ENCODE results near the gene AGAP1.
"Not testable (repeated sequence)": the region's sequence is repeated elsewhere in the genome, so short reads cannot be mapped to it uniquely, and the experiment has no call there.

AGAP1 gene

DNA sequence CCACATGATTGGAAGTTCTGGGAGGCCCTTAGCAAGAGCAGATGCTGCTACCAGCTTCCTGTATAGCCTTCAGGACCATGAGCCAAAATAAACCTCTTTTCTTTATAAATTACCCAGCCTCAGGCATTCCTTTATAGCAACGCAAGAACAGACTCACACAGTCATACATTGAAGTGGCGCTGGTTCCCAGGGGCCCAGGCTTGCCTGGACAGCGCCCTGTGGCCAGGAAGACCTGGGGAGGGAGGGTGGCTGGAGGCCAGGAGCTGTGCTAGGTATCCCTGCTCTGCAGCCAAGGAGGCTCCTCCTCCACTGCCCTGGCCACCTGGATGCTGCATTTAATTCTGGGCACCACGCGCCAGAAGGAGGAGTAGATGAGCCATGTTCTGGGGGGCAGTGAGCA is 98.1 kb downstream of the AGAP1 start:
- no peak for DNase-seq (ENCODE audit: low read depth, low spot score)

DNA sequence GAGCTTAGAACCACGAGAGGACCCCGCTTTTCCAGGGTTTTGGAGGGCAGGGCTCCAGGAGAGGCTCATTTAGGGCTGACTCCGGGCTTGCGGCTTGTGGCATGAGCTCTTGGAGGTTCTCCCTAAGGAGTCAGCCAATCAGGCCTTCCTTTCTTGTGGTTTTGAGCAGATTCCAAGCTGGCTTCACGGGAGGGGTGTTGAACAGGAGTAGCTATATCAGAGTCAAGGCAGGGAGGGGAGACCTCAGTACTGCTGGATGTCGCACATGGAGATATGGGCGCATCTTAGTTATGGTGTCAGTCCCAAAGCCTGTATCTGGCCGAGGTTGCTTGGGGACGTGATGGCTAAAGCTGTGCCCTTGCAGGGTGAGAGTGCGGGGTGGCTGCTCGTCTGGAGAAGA is 98.6 kb downstream of the AGAP1 start:
- DNase-seq (ENCODE audit: low read depth, low spot score): no peak

DNA sequence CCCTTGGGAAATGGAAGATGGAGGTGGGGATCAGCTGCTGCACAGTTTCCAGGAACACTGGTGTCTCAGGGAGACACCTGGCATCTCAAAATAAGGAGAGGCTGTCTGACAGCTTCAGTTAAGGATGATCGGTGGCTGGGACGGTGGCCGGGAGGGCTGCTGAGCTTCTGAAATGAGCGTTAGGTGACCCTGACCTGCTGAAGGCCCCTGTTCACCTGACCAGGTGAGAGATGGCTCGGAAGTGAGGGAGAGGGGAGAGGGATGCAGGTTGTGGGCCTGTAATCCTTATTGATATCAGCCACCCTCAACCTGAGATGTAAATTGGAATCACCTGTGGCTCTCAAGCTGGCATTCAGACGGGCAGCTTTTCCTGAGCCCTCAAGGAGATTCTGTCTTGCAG is 99.0 kb downstream of the AGAP1 start:
- no peak for DNase-seq (ENCODE audit: low read depth, low spot score)

DNA sequence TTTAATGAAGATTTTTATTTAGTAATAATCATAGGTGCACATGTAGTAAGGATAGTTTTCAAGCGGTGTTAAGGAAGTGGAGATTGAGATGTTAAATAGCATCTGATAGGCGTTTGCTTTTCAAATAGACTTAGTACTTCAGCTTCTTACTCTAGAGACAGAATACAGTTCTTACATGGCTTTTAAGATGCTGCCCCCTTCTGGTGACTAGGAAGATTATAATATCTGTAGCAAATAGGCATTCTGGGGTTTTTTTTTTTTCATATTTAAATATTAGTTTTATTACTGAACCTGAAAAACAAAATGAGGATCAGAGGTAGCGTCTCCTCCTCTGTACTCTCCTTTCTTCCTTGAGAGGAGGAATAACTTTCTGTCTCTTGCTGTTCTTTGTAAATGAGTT is 100.2 kb downstream of the AGAP1 start:
- DNase-seq (ENCODE audit: low read depth, low spot score): no peak

DNA sequence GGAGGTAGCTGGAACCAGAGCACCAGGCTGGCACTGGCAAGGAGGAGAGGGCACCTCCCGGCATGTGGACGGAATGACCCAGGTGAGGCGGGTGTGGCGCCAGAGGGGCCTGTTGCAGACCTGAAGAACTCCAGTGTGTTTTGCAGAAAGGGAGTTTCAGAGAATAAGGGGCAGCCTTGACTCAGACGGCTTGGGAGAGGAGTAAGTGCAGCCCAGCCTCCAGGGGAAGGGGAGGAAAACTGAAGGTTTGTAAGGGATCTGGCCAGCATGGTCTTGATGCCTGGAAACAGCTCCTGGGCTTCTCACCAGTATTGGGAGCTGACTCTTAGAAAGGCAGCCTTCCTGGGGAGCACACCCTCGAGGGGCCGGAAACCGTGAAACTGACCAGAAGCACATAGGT is 101.1 kb downstream of the AGAP1 start:
- DNase-seq (ENCODE audit: low read depth, low spot score): no peak

DNA sequence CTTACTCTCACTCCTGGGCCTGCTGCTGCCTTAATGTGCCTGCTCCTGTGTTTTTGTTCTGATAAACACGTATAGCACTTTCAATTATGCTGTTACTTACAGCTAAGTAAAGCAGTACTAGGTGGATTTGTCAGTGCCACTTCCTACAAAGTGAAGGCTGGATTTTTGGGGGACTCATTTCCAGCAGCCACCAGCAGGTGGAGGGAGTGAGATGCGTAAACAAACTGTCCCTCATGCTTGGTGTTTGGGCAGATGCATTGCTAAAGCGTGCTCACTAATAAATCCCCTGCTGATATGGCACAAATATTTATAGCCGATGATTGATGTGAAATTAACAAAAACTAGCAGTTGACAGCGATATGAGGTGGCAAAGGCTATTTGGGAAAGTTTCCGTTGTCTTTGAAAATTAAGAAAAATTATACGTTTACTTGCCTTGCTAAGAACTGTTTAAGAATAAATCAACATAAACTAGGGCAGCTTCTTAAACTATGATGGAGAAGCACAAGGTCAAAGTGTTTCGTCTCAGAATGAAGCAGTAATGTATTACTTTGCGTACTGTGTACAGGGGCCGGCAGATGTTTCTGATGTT is 101.7 kb downstream of the AGAP1 start:
- DNase-seq (ENCODE audit: low read depth, low spot score): no peak

DNA sequence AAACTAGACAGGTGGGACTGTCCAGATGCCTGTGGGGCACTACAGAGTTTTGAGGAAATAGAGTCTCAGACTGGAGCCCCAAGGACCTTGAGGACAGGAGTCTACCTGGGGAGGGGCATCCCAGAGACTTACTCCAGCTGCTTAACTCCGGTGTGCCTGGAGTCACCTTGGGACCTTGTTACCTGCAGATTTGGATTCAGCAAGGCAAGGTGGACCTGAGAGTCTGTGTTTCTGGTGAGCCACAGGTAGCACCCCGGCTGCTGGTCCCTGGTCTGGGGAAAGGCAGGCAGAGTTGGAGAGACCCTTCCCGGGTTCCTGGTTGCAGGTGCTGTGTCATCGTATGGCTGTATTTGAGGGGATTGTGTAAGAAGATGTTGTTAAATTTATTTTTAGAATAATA is 102.4 kb downstream of the AGAP1 start:
- no peak for DNase-seq (ENCODE audit: low read depth, low spot score)

DNA sequence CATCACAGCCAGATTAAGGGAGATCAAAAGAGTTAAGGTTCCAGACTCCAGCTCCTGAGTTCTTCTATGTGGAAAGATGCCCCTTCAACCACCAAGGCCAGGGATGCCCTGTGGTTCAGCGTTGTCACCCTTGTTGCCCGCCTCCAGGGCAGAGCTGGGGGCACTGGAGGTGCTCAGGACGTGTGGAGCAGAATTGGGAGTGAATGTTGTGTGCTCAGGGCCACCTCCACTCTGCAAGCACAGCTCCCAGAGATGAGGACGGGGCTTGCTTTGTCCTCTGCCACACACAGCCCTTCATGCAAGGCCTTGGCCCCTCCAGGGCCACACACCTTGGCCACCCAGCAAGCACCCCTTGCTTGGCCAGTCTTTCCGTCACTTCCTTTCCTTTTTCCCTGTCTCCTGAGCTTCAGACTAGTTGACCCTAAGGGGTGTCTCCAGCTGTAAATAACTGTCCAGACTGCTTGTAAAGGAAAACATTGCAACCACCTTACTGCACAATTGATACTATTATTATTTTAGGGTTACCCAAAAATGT is 103.3 kb downstream of the AGAP1 start:
- DNase-seq (ENCODE audit: low read depth, low spot score): no peak

DNA sequence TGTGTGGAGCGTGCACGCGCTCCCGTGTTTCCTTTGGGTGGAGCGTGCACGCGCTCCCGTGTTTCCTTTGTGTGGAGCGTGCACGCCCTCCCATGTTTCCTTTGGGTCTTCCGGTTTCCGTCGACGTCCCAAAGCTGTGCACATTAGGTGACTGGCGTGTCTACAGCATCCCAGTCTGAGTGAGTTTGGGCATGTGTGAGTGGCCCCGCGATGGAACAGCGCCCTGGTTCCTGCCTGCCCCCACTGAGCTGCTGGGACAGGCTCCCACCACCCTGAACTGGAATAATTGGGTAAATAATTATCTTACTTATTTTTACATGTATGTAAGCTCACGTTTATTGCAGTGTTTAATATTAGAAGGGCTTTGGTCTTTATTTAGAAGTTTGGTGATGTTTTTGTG is 104.2 kb downstream of the AGAP1 start:
- no peak for DNase-seq (ENCODE audit: low read depth, low spot score)

DNA sequence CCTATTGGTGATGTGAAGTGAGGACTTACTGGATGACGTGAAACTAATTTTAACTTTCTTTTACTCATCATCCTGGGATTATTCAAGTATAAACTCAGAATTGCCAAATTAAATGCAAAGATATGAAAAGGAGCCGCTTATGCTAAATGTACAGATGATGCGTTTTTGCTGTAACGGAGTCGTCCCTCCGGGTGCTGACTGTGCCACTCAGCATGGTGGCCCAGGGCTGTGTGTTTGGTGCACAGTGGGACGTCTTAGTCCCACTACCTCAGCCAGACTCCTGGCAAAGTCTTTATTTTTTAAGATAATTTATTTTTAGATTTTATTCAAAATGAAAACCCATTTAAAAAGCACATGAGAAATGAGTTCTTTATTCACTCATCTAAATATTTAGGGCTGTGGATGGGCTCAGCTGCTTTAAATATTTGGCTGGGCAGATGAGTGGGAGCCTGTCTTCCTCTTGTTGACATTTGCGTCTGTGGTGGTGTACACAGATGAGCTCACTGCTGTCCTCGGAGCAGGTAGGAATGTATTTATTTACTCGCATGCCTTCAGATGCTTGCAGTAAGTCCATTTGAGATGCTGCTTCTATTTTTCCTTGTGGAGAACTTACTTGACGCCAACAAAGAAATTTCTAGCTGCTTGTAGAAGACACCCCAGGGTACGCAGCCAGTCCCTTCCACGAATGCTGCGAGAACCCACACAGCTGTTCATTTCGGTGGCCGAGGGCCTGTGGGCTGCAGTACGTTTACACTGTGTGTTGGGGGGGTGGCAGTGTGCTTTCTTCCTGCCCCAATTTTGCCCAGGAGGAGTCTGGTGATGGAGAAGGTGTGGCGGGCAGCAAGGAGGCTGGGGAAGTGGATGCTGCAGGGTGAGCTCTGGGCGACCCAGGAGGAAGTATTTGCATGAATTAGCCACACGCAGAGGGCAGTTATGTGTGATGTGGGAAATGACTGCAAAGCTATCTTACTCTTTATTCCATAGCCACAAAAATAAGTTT is 105.0 kb downstream of the AGAP1 start:
- no peak for DNase-seq (ENCODE audit: low read depth, low spot score)

DNA sequence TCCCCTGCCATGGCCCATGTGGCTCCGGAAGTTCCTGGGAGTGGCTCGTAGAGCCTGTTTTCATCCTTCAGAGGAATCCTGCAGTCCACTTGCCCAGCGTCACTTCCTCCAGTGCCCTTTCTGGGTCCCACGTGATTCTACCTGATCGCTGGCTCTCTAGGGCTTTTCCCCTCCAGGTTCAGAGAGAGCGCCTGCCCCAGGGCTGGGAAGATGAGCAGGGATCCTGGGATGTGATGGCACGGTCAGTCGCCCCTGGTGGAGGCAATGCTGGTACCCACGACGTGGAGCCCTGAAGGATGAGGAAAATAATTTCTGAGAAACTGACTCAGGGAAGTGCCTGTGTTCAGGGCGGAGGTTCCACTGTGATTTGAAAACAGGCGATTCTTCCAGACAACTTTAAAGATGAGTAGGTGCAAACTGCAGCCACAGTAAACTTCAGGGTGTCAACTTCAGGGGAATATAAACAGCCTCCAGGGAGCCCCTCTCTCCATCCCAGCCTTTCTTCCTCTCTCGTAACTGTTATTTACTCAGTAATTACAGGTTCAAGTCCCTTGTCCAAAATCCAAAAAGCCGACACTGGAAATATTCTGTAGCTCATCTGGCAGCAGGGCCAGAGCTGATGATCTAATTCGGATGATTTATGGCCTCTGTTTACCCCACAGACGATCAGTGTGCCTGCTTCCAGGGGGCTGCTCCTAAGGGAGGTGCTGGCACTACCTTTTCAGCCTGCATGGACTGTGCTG is 105.9 kb downstream of the AGAP1 start:
- DNase-seq (ENCODE audit: low read depth, low spot score): no peak

DNA sequence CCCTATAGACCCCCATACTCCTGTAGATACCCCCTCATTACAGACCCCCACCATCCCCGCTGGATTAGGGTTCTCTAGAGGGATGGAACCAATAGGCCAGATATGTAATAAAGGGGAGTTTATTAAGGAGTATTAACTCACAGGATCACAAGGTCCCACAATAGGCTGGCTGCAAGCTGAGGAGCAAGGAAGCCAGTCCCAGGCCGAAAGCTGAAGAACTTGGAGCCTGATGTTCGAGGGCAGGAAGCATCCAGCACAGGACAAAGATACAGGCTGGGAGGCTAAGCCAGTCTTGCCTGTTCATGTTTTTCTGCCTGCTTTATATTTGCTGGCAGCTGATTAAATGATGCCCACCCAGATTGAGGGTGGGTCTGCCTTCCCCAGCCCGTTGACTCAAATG is 106.6 kb downstream of the AGAP1 start:
- DNase-seq (ENCODE audit: low read depth, low spot score): no peak

DNA sequence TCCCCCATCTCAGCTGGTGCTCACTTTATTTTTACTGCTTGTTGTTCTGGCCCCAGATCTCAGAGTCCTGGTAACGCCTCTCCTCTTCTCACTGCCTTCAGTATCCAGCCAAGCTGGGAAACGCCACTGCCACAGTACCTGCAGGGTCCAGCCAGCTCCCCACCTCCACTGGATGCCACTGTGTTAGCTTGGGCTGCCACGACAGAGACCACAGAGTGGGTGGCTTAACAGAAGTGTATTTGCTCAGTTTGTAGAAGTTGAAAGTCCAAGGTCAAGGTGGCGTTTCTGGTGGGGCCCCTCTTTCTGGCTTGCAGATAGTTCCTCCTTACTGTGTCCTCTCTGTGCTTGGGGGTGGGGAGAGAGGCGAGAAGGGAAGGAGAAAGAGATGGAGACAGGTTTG is 107.1 kb downstream of the AGAP1 start:
- DNase-seq (ENCODE audit: low read depth, low spot score): no peak

DNA sequence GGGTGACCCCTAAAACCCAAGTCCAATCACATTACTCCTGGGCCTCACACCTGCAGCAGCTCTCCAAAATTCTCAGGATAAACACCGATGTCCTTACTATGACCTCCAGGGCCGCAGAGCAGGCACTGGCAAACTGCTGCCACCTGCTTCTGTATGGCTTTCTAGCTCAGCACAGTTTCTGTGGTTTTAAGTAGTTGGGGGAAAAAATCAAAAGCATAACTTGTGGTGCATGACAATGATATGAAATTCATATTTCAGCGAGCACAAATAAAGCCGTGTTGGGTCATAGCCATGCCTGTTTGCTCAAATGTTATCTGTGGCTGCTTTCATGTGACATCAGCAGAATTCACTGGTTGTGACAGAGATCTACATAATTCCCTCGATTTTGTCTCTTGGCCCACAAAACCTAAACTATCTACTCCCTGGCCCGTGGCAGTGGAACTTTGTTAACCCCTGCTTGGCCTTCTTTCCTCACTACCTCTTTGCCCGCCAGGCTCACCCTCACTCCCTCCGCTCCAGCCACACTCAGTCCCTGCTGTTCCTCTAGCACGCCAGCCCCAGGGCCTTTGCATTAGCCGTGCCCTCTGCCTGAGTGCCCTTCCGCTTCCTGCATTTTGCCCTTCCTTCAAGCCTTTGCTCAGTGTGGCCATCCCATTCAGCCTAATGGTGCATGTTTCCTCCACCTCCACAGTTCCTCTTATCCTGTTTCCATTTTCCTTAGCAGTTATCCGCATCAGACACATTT is 108.3 kb downstream of the AGAP1 start:
- DNase-seq (ENCODE audit: low read depth, low spot score): no peak

DNA sequence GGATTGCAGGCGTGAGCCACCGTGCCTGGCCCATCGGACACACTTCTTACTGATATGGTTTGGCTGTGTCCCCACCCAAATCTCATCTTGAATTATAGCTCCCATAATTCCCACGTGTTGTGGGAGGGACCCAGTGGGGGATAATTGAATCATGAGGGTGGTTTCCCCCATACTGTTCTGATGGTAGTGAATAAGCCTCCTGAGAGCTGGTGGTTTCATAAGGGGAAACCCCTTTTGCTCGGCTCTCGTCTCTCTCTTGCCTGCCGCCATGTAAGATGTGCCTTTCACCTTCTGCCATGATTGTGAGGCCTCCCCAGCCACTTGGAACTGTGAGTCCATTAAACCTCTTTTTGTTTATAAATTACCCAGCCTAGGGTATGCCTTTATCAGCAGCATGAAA is 109.1 kb downstream of the AGAP1 start:
- not testable (repeated sequence) for DNase-seq (ENCODE audit: low read depth, low spot score)

DNA sequence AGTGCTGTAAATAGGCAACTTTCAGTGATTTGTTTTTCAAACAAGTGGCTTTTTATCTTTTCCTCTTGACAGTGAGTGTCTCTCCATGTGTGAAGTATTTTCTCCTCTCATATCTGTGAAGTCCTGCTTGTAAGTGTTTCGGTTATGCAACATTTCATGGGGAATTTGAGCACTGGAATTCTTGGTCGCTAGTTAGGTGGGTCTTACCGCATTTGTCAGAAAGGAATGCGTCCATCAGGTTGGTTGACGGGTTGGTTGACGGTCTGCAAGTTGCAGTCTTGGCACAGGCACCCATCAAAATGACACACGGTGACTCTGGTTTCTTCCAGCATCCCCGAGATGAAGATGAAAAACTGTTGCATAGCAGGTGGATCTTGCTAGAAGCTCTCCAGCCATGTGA is 109.8 kb downstream of the AGAP1 start:
- no peak for DNase-seq (ENCODE audit: low read depth, low spot score)

DNA sequence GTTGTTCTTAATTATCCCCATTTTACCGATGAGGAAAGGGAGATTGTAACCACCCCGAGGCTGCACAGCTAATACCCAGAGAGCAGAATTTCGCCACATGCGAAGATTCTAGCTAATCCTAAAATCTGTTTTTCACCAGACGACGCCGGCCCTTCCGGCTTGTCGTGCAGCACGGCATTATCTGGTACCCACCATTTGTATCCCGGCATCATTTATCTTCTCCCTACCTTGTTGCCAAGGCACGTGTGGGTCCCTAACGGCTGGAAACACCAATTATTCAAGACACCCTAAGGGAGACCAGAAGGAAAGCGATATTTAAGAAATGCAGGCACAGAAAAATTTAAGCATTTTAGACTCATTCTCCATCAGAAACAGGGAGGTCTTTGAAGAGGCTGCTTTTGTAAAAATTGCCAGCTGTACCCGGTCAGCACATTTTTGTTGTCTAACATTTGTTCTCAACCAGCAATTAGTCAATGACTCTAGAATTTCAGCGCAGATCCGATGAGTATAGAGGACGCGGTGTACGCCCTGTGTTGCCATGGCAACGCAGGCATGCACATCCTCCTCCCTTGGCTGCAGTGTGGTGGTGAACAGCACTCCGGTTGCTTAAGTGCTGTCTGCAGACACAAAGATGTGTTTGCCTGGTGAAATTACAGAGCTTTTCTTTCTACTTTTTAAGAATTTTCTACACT is 111.6 kb downstream of the AGAP1 start:
- DNase-seq (ENCODE audit: low read depth, low spot score): no peak

DNA sequence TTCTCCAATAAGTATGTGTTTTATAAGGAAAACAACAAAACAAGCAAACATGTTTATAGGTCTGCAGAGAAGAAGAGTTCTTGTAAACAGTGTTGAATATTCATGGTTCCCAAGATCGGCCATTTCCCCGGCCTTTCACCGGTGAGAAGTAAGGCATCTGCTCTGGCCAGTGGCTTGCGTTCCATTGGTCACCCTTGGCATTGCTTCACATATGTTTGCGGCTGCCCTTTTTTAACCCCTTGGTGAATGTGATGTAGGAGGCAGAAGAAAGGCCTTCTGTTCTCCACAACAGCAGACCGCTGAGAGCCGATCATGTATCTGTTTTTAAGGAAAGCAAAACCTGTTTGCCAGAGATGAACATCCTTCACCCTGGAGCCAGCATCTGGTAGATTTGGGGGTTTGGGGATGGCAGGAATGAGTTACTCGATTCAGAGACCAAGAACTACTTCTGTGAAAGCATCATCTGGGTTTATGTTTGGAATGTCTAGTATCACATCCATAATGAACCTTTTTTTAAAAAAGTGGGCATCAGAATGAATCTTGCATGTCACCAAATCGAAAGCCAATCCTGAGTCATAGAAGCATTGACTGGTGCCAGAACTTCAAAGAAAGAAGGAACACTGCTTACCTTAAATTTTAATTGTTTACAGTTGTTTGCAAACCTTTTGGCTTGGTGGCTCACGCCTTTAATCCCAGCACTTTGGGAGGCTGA is 112.3 kb downstream of the AGAP1 start:
- DNase-seq (ENCODE audit: low read depth, low spot score): no peak

DNA sequence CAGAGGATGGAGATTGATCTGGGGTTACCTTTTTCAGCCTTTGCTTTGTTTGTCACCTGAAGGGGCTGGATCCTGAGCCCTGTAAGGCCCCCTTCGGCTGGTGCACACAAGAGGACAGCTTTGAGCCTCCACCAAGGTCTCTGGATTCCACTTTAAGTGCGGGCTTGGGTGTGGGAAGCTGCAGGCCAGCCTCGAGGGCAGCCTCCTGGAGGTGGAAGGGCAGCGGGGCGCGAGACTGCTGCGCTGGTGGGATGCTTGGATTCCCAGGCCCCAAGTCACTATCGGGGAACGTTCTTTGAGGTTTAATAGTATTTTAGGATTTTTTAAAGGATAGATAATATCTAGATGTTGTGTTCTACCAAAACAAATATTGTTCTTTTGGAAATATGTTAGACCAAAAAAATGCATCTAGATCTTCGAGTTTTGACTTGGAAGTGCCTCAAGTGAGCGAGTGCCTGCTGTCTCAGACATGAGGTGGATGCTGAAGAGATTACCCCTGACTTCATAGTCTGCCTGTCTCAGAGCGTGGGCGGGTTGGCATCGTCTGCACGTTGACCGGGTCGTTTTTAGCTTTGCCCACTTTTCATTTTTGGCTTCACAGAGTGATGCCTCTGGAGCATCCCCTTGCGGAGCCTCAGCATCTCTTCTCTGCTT is 113.8 kb downstream of the AGAP1 start:
- DNase-seq (ENCODE audit: low read depth, low spot score): no peak
